Cardiac muscle cell (in vitro differentiated cells and primary cell): ENCODE results near the gene SNX33. TPM values are rescaled to one million over a fixed set of nuclear protein-coding genes. Genes with fewer than 3 reads are reported as not detected.
"Not testable (repeated sequence)": the region's sequence is repeated elsewhere in the genome, so short reads cannot be mapped to it uniquely, and the experiment has no call there.

Source experiments
- DNase-seq, 2 donors: peaks; one replicate each; pipeline versions ENCODE4 v3.0.0 to v3.0.0-alpha.2; 2010 to 2017; ENCODE audit warnings: low read depth in 1 of 2, low spot score in 1 of 2
- H3K27ac ChIP-seq: fragments of 200-600 bp; sonication (generic); 2 replicates; pipeline ENCODE4 v1.5.1; 2016
- H3K27me3 ChIP-seq: fragments of 200-600 bp; sonication (generic); 2 replicates; pipeline ENCODE4 v1.6.0; 2016; ENCODE audit warnings: control low read depth
- H3K36me3 ChIP-seq: fragments of 200-600 bp; sonication (generic); 2 replicates; pipeline ENCODE4 v1.5.1; 2016; ENCODE audit warnings: control low read depth
- H3K4me1 ChIP-seq: fragments of 200-600 bp; sonication (generic); 2 replicates; pipeline ENCODE4 v1.8.1; 2017; ENCODE audit warnings: low read depth, mild to moderate bottlenecking, mixed run types
- H3K4me3 ChIP-seq: fragments of 200-600 bp; sonication (generic); 2 replicates; pipeline ENCODE4 v1.5.1; 2016; ENCODE audit warnings: mild to moderate bottlenecking
- H3K9me3 ChIP-seq: fragments of 200-600 bp; sonication (generic); 2 replicates; pipeline ENCODE4 v1.5.1; 2017; ENCODE audit warnings: low read depth, mild to moderate bottlenecking, control low read depth
- CTCF ChIP-seq: IDR thresholded peaks from 2 replicates; pipeline ENCODE4 v1.5.1; 2012; ENCODE audit warnings: low read depth, mild to moderate bottlenecking, low read length
- polyA plus RNA-seq: library from polyadenylated mRNA; unstranded; fragments of >200 nt; fragmentation: Nextera tagmentation; extraction: Ambion mirVana; gene quantifications from 2 replicates; pipeline ENCODE4 v1.2.1, GENCODE V29; 2016
- total RNA-seq: library from RNA; depleted of rRNA; stranded (reverse); fragments of >200 nt; gene quantifications from 2 replicates; pipeline ENCODE4 v1.2.3, GENCODE V29; 2016

SNX33 gene
- total and polyA plus RNA-seq, 2 experiments from 2014 or later = 9.5 to 17.1 TPM

- no peak for DNase-seq
- no peaks in the 10 kb centered on the region for H3K27me3 ChIP-seq
- no peaks in the 10 kb centered on the region for H3K36me3 ChIP-seq
- no peak overlapping the region for H3K4me3 ChIP-seq
- peaks cover 18% of the 10 kb centered on the region for H3K4me1 ChIP-seq
- no peak for TF ChIP-seq CTCF
- no peak overlapping the region for H3K27ac ChIP-seq
- no peaks in the 10 kb centered on the region for H3K9me3 ChIP-seq
Measured at GRCh38 chr15:75704263-75704615, 56.5 kb downstream of the SNX33 start.

- Histone ChIP-seq H3K9me3 (no peaks in the 10 kb centered on the region), H3K27ac (no peak overlapping the region), H3K4me1 (peaks cover 18% of the 10 kb centered on the region), H3K4me3 (no peak overlapping the region), H3K36me3 (no peaks in the 10 kb centered on the region), H3K27me3 (no peaks in the 10 kb centered on the region)
- no peak for DNase-seq
- TF ChIP-seq CTCF = no peak
Measured at GRCh38 chr15:75704618-75705017, 56.9 kb downstream of the SNX33 start.

- Histone ChIP-seq H3K27ac (peak overlapping the region; percentile 86), H3K4me1 (peaks cover 18% of the 10 kb centered on the region)
- H3K27me3 ChIP-seq, H3K36me3 ChIP-seq, H3K4me3 ChIP-seq, DNase-seq, H3K9me3 ChIP-seq: not testable (repeated sequence)
Measured at GRCh38 chr15:75705375-75705774, 57.7 kb downstream of the SNX33 start.

- Histone ChIP-seq H3K4me1 (peaks cover 18% of the 10 kb centered on the region), H3K27ac (peak overlapping the region; percentile 86), H3K9me3 (no peaks in the 10 kb centered on the region), H3K27me3 (no peaks in the 10 kb centered on the region), H3K4me3 (no peak overlapping the region), H3K36me3 (no peaks in the 10 kb centered on the region)
- peak in 1 of 2 donors; percentile 32 for DNase-seq
- TF ChIP-seq CTCF = no peak
Measured at GRCh38 chr15:75705854-75706681, 58.4 kb downstream of the SNX33 start.

- Histone ChIP-seq H3K4me1 (peaks cover 18% of the 10 kb centered on the region), H3K4me3 (no peak overlapping the region), H3K27me3 (no peaks in the 10 kb centered on the region), H3K9me3 (no peaks in the 10 kb centered on the region), H3K36me3 (no peaks in the 10 kb centered on the region), H3K27ac (peak overlapping the region; percentile 86)
- no peak for TF ChIP-seq CTCF
- DNase-seq = no peak
Measured at GRCh38 chr15:75706682-75706954, 58.9 kb downstream of the SNX33 start.

- H3K36me3 ChIP-seq, H3K9me3 ChIP-seq, H3K27me3 ChIP-seq, H3K27ac ChIP-seq, H3K4me3 ChIP-seq: not testable (repeated sequence)
- peak in 1 of 2 donors; percentile 66 for DNase-seq
- H3K4me1 ChIP-seq = peaks cover 26% of the 10 kb centered on the region
Measured at GRCh38 chr15:75709458-75709857, 61.7 kb downstream of the SNX33 start.

GRCh38 chr15:75710874-75711273 is 63.2 kb downstream of the SNX33 start:
- peaks cover 23% of the 10 kb centered on the region for H3K4me1 ChIP-seq
- not testable (repeated sequence) for H3K9me3 ChIP-seq, H3K36me3 ChIP-seq, DNase-seq, H3K4me3 ChIP-seq, H3K27ac ChIP-seq, H3K27me3 ChIP-seq

- H3K27me3 ChIP-seq, DNase-seq, H3K9me3 ChIP-seq, H3K36me3 ChIP-seq, H3K4me3 ChIP-seq, H3K27ac ChIP-seq: not testable (repeated sequence)
- peaks cover 17% of the 10 kb centered on the region for H3K4me1 ChIP-seq
Measured at GRCh38 chr15:75711495-75711894, 63.8 kb downstream of the SNX33 start.
